IPS DF 6.9 (cell line): ENCODE measurements around the gene ANKRD2.

Experiments
- DNase-seq: peaks from one replicate; pipeline ENCODE4 v3.0.0-alpha.2; 2013; ENCODE audit warnings: low read depth, low spot score
- H3K27ac ChIP-seq: one replicate; pipeline ENCODE4 v1.5.1; 2013; ENCODE audit warnings: low read length, control low read depth
- H3K27me3 ChIP-seq: 2 replicates; pipeline ENCODE4 v1.6.1; 2013; ENCODE audit warnings: mild to moderate bottlenecking, low read length; ENCODE audit not compliant: control insufficient read depth, insufficient read depth
- H3K36me3 ChIP-seq: 2 replicates; pipeline ENCODE4 v1.6.1; 2013; ENCODE audit warnings: low read length; ENCODE audit not compliant: control insufficient read depth, insufficient read depth
- H3K4me1 ChIP-seq: 2 replicates; pipeline ENCODE4 v1.6.1; 2013; ENCODE audit warnings: low read length; ENCODE audit not compliant: control insufficient read depth, insufficient read depth
- H3K4me3 ChIP-seq: 2 replicates; pipeline ENCODE4 v1.5.1; 2013; ENCODE audit warnings: mild to moderate bottlenecking, low read length
- H3K9me3 ChIP-seq: 2 replicates; pipeline ENCODE4 v1.6.1; 2013; ENCODE audit warnings: low read length, inconsistent platforms; ENCODE audit not compliant: control insufficient read depth, insufficient read depth
- WGBS: extraction: QIAGEN DNeasy Blood & Tissue Kit; methylation state at CpG from one replicate; pipeline ENCODE4 v1.1.7; 2013; ENCODE audit warnings: mixed read lengths, missing lambda C conversion rate; ENCODE audit not compliant: insufficient read length, insufficient coverage; 5-methylcytosine and 5-hydroxymethylcytosine counted together

The ANKRD2 gene

DNA sequence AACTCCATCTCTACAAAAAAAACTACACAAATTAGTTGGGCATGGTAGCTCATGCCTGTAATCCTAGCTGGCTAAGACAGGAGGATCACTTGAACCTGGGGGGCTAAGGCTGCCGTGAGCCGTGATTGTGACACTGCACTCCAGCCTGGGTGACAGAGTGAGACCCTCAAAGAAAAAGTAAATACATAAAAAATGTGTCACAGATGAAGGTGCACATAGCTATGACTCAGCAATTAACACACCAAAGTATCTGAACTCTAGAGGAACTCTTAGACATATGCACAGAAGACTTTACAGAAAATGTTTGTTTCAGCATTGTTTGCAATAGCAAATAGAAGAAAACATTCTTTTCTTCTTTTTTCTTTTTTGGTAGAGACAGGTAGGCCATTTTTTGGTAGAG lies 25.2 kb downstream of the ANKRD2 start:
- WGBS = no CpG with 5 or more reads among the region's 2 CpGs
- no peak overlapping the region for H3K4me3 ChIP-seq
- H3K27me3 ChIP-seq = no peaks in the 10 kb centered on the region
- H3K9me3 ChIP-seq = no peaks in the 10 kb centered on the region
- DNase-seq = no peak
- H3K36me3 ChIP-seq = no peaks in the 10 kb centered on the region
- H3K4me1 ChIP-seq = no peaks in the 10 kb centered on the region
- no peak overlapping the region for H3K27ac ChIP-seq

- H3K36me3 ChIP-seq = no peaks in the 10 kb centered on the region
- H3K27me3 ChIP-seq = no peaks in the 10 kb centered on the region
- DNase-seq = no peak
- H3K4me3 ChIP-seq = no peak overlapping the region
- WGBS = 100% methylated on average over 2 of the region's 19 CpGs
- H3K9me3 ChIP-seq = no peaks in the 10 kb centered on the region
- H3K4me1 ChIP-seq = no peaks in the 10 kb centered on the region
- no peak overlapping the region for H3K27ac ChIP-seq
These were observed 26.1 kb downstream of the ANKRD2 start for GRCh38 chr10:97598407-97599271.

GRCh38 chr10:97599272-97599619 lies 26.7 kb downstream of the ANKRD2 start:
- H3K4me3 ChIP-seq = no peak overlapping the region
- no peak for DNase-seq

GRCh38 chr10:97600616-97601015 lies 28.0 kb downstream of the ANKRD2 start:
- Histone ChIP-seq H3K36me3 (no peaks in the 10 kb centered on the region), H3K4me3 (no peak overlapping the region), H3K9me3 (no peaks in the 10 kb centered on the region), H3K27me3 (no peaks in the 10 kb centered on the region), H3K27ac (no peak overlapping the region), H3K4me1 (no peaks in the 10 kb centered on the region)
- WGBS = no CpG with 5 or more reads among the region's 1 CpG
- DNase-seq = no peak

More at GRCh38 chr10:97599272-97599619, 26.7 kb downstream of the ANKRD2 start:
- Histone ChIP-seq H3K27me3 (no peaks in the 10 kb centered on the region), H3K9me3 (no peaks in the 10 kb centered on the region), H3K27ac (no peak overlapping the region), H3K36me3 (no peaks in the 10 kb centered on the region), H3K4me1 (no peaks in the 10 kb centered on the region)
- WGBS = no CpG with 5 or more reads among the region's 6 CpGs

- Histone ChIP-seq H3K9me3 (no peaks in the 10 kb centered on the region), H3K27me3 (no peaks in the 10 kb centered on the region), H3K4me1 (no peaks in the 10 kb centered on the region), H3K27ac (no peak overlapping the region), H3K36me3 (no peaks in the 10 kb centered on the region), H3K4me3 (no peak overlapping the region)
- no peak for DNase-seq
- WGBS = no CpG with 5 or more reads among the region's 21 CpGs
These were observed 29.0 kb downstream of the ANKRD2 start for GRCh38 chr10:97601268-97602215.

DNA sequence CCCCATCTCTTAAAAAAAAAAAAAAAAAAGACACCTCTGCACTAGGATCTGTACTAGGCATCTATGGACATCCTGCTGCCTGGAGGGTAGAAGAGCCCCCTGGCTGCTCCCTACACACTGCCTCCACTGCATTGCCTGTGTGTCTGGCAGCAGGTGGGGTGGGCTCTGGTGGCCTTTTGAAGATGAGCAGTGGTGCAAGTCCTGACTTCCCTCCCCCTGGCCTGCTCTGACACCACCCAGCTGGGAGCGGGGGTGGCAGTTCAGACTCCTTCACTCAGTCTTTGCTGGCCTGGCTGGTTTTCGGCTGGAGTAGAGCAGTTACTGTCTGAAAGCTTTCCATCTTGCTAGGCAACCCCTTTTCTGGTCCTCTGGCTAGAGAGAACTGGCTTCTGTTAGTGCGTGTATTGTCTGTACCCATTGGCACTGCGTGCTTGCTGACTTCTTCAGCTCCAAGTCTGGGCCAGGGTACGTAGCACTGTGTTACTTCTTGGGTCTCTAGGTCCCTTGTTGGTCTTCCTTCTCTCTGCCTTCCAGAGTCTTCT lies 34.6 kb downstream of the ANKRD2 start:
- Histone ChIP-seq H3K9me3 (no peaks in the 10 kb centered on the region), H3K27ac (no peak overlapping the region), H3K4me1 (0 out of 2 replicates have a peak, but pooled peaks cover 2% of the 10 kb centered on the region), H3K36me3 (no peaks in the 10 kb centered on the region), H3K27me3 (no peaks in the 10 kb centered on the region), H3K4me3 (no peak overlapping the region)
- no CpG with 5 or more reads among the region's 5 CpGs for WGBS
- no peak for DNase-seq

DNA sequence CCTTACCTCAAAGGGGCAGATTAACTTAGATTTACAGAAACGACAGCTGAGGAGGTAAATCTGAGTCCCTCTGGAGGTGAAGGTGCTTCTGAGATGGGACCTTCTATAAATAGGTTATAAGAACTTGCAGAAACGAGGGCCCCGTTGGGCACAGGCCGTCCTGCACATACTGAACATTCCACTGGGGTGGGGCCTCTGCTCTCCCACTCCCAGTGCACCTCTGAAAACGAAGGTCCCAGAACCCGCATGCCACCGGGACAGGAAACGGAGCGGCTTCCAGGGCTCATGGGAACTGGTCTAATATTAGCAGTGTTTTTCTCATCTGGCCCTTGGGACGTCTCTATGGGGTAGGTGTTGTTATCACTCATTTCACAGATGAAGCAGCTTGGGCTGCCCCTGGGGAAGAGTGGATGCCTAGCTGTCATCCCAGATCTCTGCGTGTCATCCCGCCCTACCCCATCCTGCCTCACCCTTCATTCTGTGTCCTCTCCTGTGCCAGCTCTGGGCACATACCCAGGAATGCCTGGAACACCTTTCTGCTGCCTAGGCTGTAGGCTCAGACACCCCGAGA lies 36.5 kb downstream of the ANKRD2 start:
- H3K27ac ChIP-seq = no peak overlapping the region

GRCh38 chr10:97611473-97611872 lies 38.9 kb downstream of the ANKRD2 start:
- Histone ChIP-seq H3K9me3 (no peaks in the 10 kb centered on the region), H3K4me3 (no peak overlapping the region), H3K27me3 (no peaks in the 10 kb centered on the region), H3K36me3 (no peaks in the 10 kb centered on the region), H3K27ac (no peak overlapping the region), H3K4me1 (0 out of 2 replicates have a peak, but pooled peaks cover 2% of the 10 kb centered on the region)
- DNase-seq = no peak
- WGBS = no CpG with 5 or more reads among the region's 12 CpGs

More for the DNA sequence above, 36.5 kb downstream of the ANKRD2 start:
- no CpG with 5 or more reads among the region's 13 CpGs for WGBS
- Histone ChIP-seq H3K4me3 (no peak overlapping the region), H3K4me1 (0 out of 2 replicates have a peak, but pooled peaks cover 2% of the 10 kb centered on the region), H3K9me3 (no peaks in the 10 kb centered on the region), H3K27me3 (no peaks in the 10 kb centered on the region), H3K36me3 (no peaks in the 10 kb centered on the region)
- no peak for DNase-seq

DNA sequence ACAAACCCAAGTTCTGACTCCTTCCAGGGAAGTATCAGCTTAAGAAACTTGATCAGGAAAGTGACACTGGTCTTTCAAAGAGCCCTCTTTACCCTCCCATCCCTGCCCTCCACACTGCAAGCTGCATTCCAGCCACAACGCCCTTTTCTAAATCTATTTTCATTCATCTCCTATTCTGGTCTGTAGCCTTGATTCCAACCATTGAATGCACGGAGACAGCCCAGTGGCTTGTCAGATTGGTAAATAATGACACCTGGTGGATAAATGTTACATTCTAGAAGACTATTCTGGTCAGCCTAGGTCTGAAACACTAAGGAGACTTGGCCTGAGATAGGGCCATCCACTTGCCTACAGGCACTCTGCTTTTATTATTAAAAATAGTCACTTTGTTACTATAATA lies 39.8 kb downstream of the ANKRD2 start:
- no peaks in the 10 kb centered on the region for H3K36me3 ChIP-seq
- H3K4me3 ChIP-seq = no peak overlapping the region
- no peak overlapping the region for H3K27ac ChIP-seq
- no CpG with 5 or more reads among the region's 2 CpGs for WGBS
- DNase-seq = peak; percentile 29
- no peaks in the 10 kb centered on the region for H3K27me3 ChIP-seq
- H3K4me1 ChIP-seq = 0 out of 2 replicates have a peak, but pooled peaks cover 2% of the 10 kb centered on the region
- no peaks in the 10 kb centered on the region for H3K9me3 ChIP-seq

GRCh38 chr10:97618285-97618684 lies 45.7 kb downstream of the ANKRD2 start:
- WGBS = no CpG with 5 or more reads among the region's 4 CpGs
- Histone ChIP-seq H3K4me1 (no peaks in the 10 kb centered on the region), H3K9me3 (no peaks in the 10 kb centered on the region), H3K36me3 (no peaks in the 10 kb centered on the region), H3K27me3 (no peaks in the 10 kb centered on the region), H3K4me3 (no peak overlapping the region), H3K27ac (no peak overlapping the region)
- DNase-seq = no peak
